NCI-H1930 (cell line): ENCODE data around the gene PTPRM.

Experiments used
- DNase-seq, 2 experiments: peaks; one replicate each; lab custom pipeline; 2025; lab: John Stamatoyannopoulos, UW

Gene PTPRM

GRCh38 chr18:7671105-7671504 lies 104.0 kb downstream of the PTPRM start:
- DNase-seq = no peak

GRCh38 chr18:7676253-7676873 lies 109.2 kb downstream of the PTPRM start:
- DNase-seq = no peak

- no peak for DNase-seq
Measured at GRCh38 chr18:7677001-7677400, 109.9 kb downstream of the PTPRM start.

- DNase-seq = no peak
Measured at GRCh38 chr18:7677424-7677823, 110.3 kb downstream of the PTPRM start.

- DNase-seq = no peak
Measured at GRCh38 chr18:7678389-7678788, 111.3 kb downstream of the PTPRM start.

- no peak for DNase-seq
Measured at GRCh38 chr18:7678801-7679200, 111.7 kb downstream of the PTPRM start.

- no peak for DNase-seq
Measured at GRCh38 chr18:7681298-7681697, 114.2 kb downstream of the PTPRM start.

- no peak for DNase-seq
Measured at GRCh38 chr18:7682321-7682720, 115.2 kb downstream of the PTPRM start.

GRCh38 chr18:7683753-7684152 lies 116.6 kb downstream of the PTPRM start:
- DNase-seq = no peak

GRCh38 chr18:7684357-7684756 lies 117.2 kb downstream of the PTPRM start:
- no peak for DNase-seq

- DNase-seq = no peak
Measured at GRCh38 chr18:7684966-7685365, 117.8 kb downstream of the PTPRM start.

GRCh38 chr18:7686278-7686677 lies 119.2 kb downstream of the PTPRM start:
- DNase-seq = no peak

GRCh38 chr18:7688580-7688979 lies 121.5 kb downstream of the PTPRM start:
- DNase-seq = no peak

GRCh38 chr18:7691206-7691605 lies 124.1 kb downstream of the PTPRM start:
- no peak for DNase-seq

GRCh38 chr18:7696780-7697179 lies 129.7 kb downstream of the PTPRM start:
- DNase-seq = no peak

- no peak for DNase-seq
Measured at GRCh38 chr18:7697306-7697705, 130.2 kb downstream of the PTPRM start.

GRCh38 chr18:7711495-7711894 lies 144.4 kb downstream of the PTPRM start:
- DNase-seq = no peak

- DNase-seq = no peak
Measured at GRCh38 chr18:7720395-7720794, 153.3 kb downstream of the PTPRM start.

- no peak for DNase-seq
Measured at GRCh38 chr18:7721532-7721931, 154.4 kb downstream of the PTPRM start.

- no peak for DNase-seq
Measured at GRCh38 chr18:7722955-7723354, 155.8 kb downstream of the PTPRM start.

- DNase-seq = no peak
Measured at GRCh38 chr18:7723558-7723957, 156.4 kb downstream of the PTPRM start.

GRCh38 chr18:7725473-7725872 lies 158.4 kb downstream of the PTPRM start:
- DNase-seq = no peak

GRCh38 chr18:7725897-7726296 lies 158.8 kb downstream of the PTPRM start:
- no peak for DNase-seq

GRCh38 chr18:7726522-7726921 lies 159.4 kb downstream of the PTPRM start:
- DNase-seq = no peak
